Colon (tissue), 2 donors: Measurements from ENCODE around the gene RBFOX2.
"Not testable (repeated sequence)": the region's sequence is repeated elsewhere in the genome, so short reads cannot be mapped to it uniquely, and the experiment has no call there.

Experiments used
- FAIRE-seq: peaks from 2 replicates; lab custom pipeline; 2012; peaks lifted over from hg19 to GRCh38; lab: Jason Lieb, UNC
- donor health status: control.
- donor health status: control.

Gene RBFOX2

GRCh38 chr22:36028646-36029405, at the start of gene RBFOX2:
RBFOX2 (minus strand) TSS chr22:36028824; CDS start chr22:36028425, 399 bp downstream.
- FAIRE-seq = no peak

GRCh38 chr22:36077271-36077670, 48.6 kb upstream of the RBFOX2 start:
- FAIRE-seq = no peak

- no peak for FAIRE-seq
Observed at GRCh38 chr22:36075724-36076123, 47.1 kb upstream of the RBFOX2 start.

- no peak for FAIRE-seq
Observed at GRCh38 chr22:36075230-36075629, 46.6 kb upstream of the RBFOX2 start.

GRCh38 chr22:36073476-36073875, 44.9 kb upstream of the RBFOX2 start:
- no peak for FAIRE-seq

GRCh38 chr22:36070645-36071044, 42.0 kb upstream of the RBFOX2 start:
- not testable (repeated sequence) for FAIRE-seq

GRCh38 chr22:36069368-36069767, 40.7 kb upstream of the RBFOX2 start:
- FAIRE-seq = no peak

- FAIRE-seq = no peak
Observed at GRCh38 chr22:36068776-36069344, 40.2 kb upstream of the RBFOX2 start.

- FAIRE-seq = no peak
Observed at GRCh38 chr22:36067235-36067558, 38.6 kb upstream of the RBFOX2 start.

- FAIRE-seq = no peak
Observed at GRCh38 chr22:36065775-36066544, 37.3 kb upstream of the RBFOX2 start.

- FAIRE-seq = no peak
Observed at GRCh38 chr22:36065462-36065774, 36.8 kb upstream of the RBFOX2 start.

GRCh38 chr22:36064358-36064757, 35.7 kb upstream of the RBFOX2 start:
- FAIRE-seq = no peak

GRCh38 chr22:36056980-36057379, 28.4 kb upstream of the RBFOX2 start:
- no peak for FAIRE-seq

- FAIRE-seq = no peak
Observed at GRCh38 chr22:36055376-36056295, 27.0 kb upstream of the RBFOX2 start.

GRCh38 chr22:36054446-36054845, 25.8 kb upstream of the RBFOX2 start:
- FAIRE-seq = not testable (repeated sequence)

GRCh38 chr22:36053242-36054147, 24.9 kb upstream of the RBFOX2 start:
- FAIRE-seq = no peak

- no peak for FAIRE-seq
Observed at GRCh38 chr22:36052505-36052941, 23.9 kb upstream of the RBFOX2 start.

- FAIRE-seq = no peak
Observed at GRCh38 chr22:36049678-36049997, 21.0 kb upstream of the RBFOX2 start.

GRCh38 chr22:36048911-36049677, 20.5 kb upstream of the RBFOX2 start:
- FAIRE-seq = no peak

- not testable (repeated sequence) for FAIRE-seq
Observed at GRCh38 chr22:36044517-36044916, 15.9 kb upstream of the RBFOX2 start.

GRCh38 chr22:36042240-36042639, 13.6 kb upstream of the RBFOX2 start:
- no peak for FAIRE-seq
